Type B pancreatic cell (in vitro differentiated cells): Measurements from ENCODE around the gene ZNF628. TPM values are rescaled to one million over a fixed set of nuclear protein-coding genes. Genes with fewer than 3 reads are reported as not detected.

Experiments used
- DNase-seq: peaks from one replicate; pipeline ENCODE4 v3.0.0; 2021; ENCODE audit warnings: mixed read lengths; ENCODE audit not compliant: unreplicated experiment; ENCODE audit errors: extremely low spot score
- H3K27ac Mint-ChIP-seq: 2 replicates; pipeline ENCODE4 v1.8.0; 2021; ENCODE audit warnings: mild to moderate bottlenecking, mixed read lengths
- H3K27me3 Mint-ChIP-seq: 2 replicates; pipeline ENCODE4 v1.8.0; 2021; ENCODE audit warnings: mixed read lengths
- H3K36me3 Mint-ChIP-seq: 2 replicates; pipeline ENCODE4 v1.8.0; 2021; ENCODE audit warnings: mixed read lengths
- H3K4me1 Mint-ChIP-seq: one replicate; pipeline ENCODE4 v1.8.0; 2021; ENCODE audit warnings: mixed read lengths; ENCODE audit not compliant: unreplicated experiment
- H3K4me3 Mint-ChIP-seq: 2 replicates; pipeline ENCODE4 v1.8.0; 2021; ENCODE audit warnings: mild to moderate bottlenecking, mixed read lengths
- H3K9me3 Mint-ChIP-seq: 2 replicates; pipeline ENCODE4 v1.8.0; 2021; ENCODE audit warnings: mixed read lengths
- CTCF ChIP-seq: fragments of 200-600 bp; sonication (generic); conservative IDR thresholded peaks from 2 replicates; pipeline ENCODE4 v1.5.0; 2021; ENCODE audit warnings: antibody characterized with exemption, mild to moderate bottlenecking
- total RNA-seq: library from RNA; stranded (reverse); gene quantifications from 2 replicates; pipeline ENCODE4 v1.2.1, GENCODE V29; 2021; ENCODE audit warnings: low replicate concordance

The ZNF628 gene
- total RNA-seq, 1 donor from 2014 or later, result 10.3 TPM

- Mint-ChIP-seq H3K9me3 (no peaks in the 10 kb centered on the region), H3K4me1 (peaks cover 24% of the 10 kb centered on the region), H3K27me3 (no peaks in the 10 kb centered on the region), H3K27ac (peak overlapping the region; percentile 66), H3K4me3 (peak overlapping the region; percentile 71), H3K36me3 (no peaks in the 10 kb centered on the region)
- no peak for DNase-seq
- TF ChIP-seq CTCF, result no peak
Measured at GRCh38 chr19:55477905-55478304, 1.5 kb downstream of the ZNF628 start.

- Mint-ChIP-seq H3K4me3 (peak overlapping the region; percentile 71), H3K27ac (peak overlapping the region; percentile 66), H3K27me3 (no peaks in the 10 kb centered on the region), H3K36me3 (no peaks in the 10 kb centered on the region), H3K4me1 (peaks cover 24% of the 10 kb centered on the region), H3K9me3 (no peaks in the 10 kb centered on the region)
- no peak for TF ChIP-seq CTCF
- DNase-seq, result no peak
Measured at GRCh38 chr19:55478364-55478763, 1.9 kb downstream of the ZNF628 start.

GRCh38 chr19:55479045-55479444, 2.6 kb downstream of the ZNF628 start:
- no peaks in the 10 kb centered on the region for H3K27me3 Mint-ChIP-seq
- peaks cover 24% of the 10 kb centered on the region for H3K4me1 Mint-ChIP-seq
- DNase-seq, result no peak
- H3K36me3 Mint-ChIP-seq, result no peaks in the 10 kb centered on the region
- TF ChIP-seq CTCF, result no peak
- H3K4me3 Mint-ChIP-seq, result peak overlapping the region; percentile 71
- H3K27ac Mint-ChIP-seq, result peak overlapping the region; percentile 56
- no peaks in the 10 kb centered on the region for H3K9me3 Mint-ChIP-seq

- H3K4me3 Mint-ChIP-seq, result peak overlapping the region; percentile 71
- H3K4me1 Mint-ChIP-seq, result peaks cover 24% of the 10 kb centered on the region
- H3K27me3 Mint-ChIP-seq, result no peaks in the 10 kb centered on the region
- H3K36me3 Mint-ChIP-seq, result no peaks in the 10 kb centered on the region
- no peaks in the 10 kb centered on the region for H3K9me3 Mint-ChIP-seq
- DNase-seq, result no peak
- H3K27ac Mint-ChIP-seq, result peak overlapping the region; percentile 56
- TF ChIP-seq CTCF, result no peak
Measured at GRCh38 chr19:55479451-55480230, 3.2 kb downstream of the ZNF628 start.

GRCh38 chr19:55481148-55481793, 4.9 kb downstream of the ZNF628 start:
- no peak overlapping the region for H3K27ac Mint-ChIP-seq
- H3K27me3 Mint-ChIP-seq, result no peaks in the 10 kb centered on the region
- no peaks in the 10 kb centered on the region for H3K9me3 Mint-ChIP-seq
- H3K4me3 Mint-ChIP-seq, result no peak overlapping the region
- H3K36me3 Mint-ChIP-seq, result no peaks in the 10 kb centered on the region
- no peak for DNase-seq
- no peak for TF ChIP-seq CTCF
- peaks cover 29% of the 10 kb centered on the region for H3K4me1 Mint-ChIP-seq
